G401 (cell line): ENCODE measurements around the gene DSG2. TPM values are rescaled to one million over a fixed set of nuclear protein-coding genes. Genes with fewer than 3 reads are reported as not detected.
"Not testable (repeated sequence)": the region's sequence is repeated elsewhere in the genome, so short reads cannot be mapped to it uniquely, and the experiment has no call there.

Experiments
- DNase-seq: peaks from one replicate; pipeline ENCODE4 v3.0.0-alpha.2; 2015; ENCODE audit warnings: low spot score
- in situ Hi-C: cut with HindIII; loops from 2 replicates; pipeline ENCODE4 v1.10.0; 2016; ENCODE audit warnings: low sequenced_read_pairs, mixed read lengths
- total RNA-seq: library from RNA; depleted of rRNA; stranded (reverse); fragments of >200 nt; shearing (Covaris generic); gene quantifications from 2 replicates; pipeline ENCODE4 v1.2.3, GENCODE V29; 2014

DSG2 gene
- total RNA-seq, 1 experiment from 2014 or later: 1.4 TPM

GRCh38 chr18:31498574-31499524, 872 bp downstream of the DSG2 start:
- in situ Hi-C loops: no loop called here
- DNase-seq: no peak

- in situ Hi-C loops: no loop called here
- no peak for DNase-seq
Observed at GRCh38 chr18:31500051-31500688, 2.2 kb downstream of the DSG2 start.

- no peak for DNase-seq
- in situ Hi-C loops: no loop called here
Observed at GRCh38 chr18:31503011-31503410, 5.0 kb downstream of the DSG2 start.

GRCh38 chr18:31504455-31505147, 6.6 kb downstream of the DSG2 start:
- in situ Hi-C loops: no loop called here
- no peak for DNase-seq

- in situ Hi-C loops: no loop called here
- DNase-seq: no peak
Observed at GRCh38 chr18:31505156-31505555, 7.2 kb downstream of the DSG2 start.

GRCh38 chr18:31506024-31506742, 8.2 kb downstream of the DSG2 start:
- in situ Hi-C loops: no loop called here
- DNase-seq: no peak

- in situ Hi-C loops: not testable (repeated sequence)
Observed at GRCh38 chr18:31507124-31507523, 9.1 kb downstream of the DSG2 start.

GRCh38 chr18:31508781-31509180, 10.8 kb downstream of the DSG2 start:
- no peak for DNase-seq
- in situ Hi-C loops: no loop called here

More at GRCh38 chr18:31507124-31507523, 9.1 kb downstream of the DSG2 start:
- not testable (repeated sequence) for DNase-seq

- no peak for DNase-seq
- in situ Hi-C loops: no loop called here
Observed at GRCh38 chr18:31509571-31509970, 11.6 kb downstream of the DSG2 start.

- in situ Hi-C loops: no loop called here
- DNase-seq: no peak
Observed at GRCh38 chr18:31510319-31510718, 12.3 kb downstream of the DSG2 start.

- in situ Hi-C loops: no loop called here
- no peak for DNase-seq
Observed at GRCh38 chr18:31511098-31511497, 13.1 kb downstream of the DSG2 start.

GRCh38 chr18:31512203-31512764, 14.3 kb downstream of the DSG2 start:
- DNase-seq: no peak
- in situ Hi-C loops: no loop called here

- DNase-seq: no peak
- in situ Hi-C loops: no loop called here
Observed at GRCh38 chr18:31513189-31513935, 15.4 kb downstream of the DSG2 start.

- in situ Hi-C loops: no loop called here
- peak; percentile 76 for DNase-seq
Observed at GRCh38 chr18:31516437-31516836, 18.5 kb downstream of the DSG2 start.

- in situ Hi-C loops: no loop called here
- DNase-seq: no peak
Observed at GRCh38 chr18:31526374-31526773, 28.4 kb downstream of the DSG2 start.

GRCh38 chr18:31533236-31533635, 35.3 kb downstream of the DSG2 start:
- in situ Hi-C loops: no loop called here
- DNase-seq: no peak

GRCh38 chr18:31538837-31539236, 40.9 kb downstream of the DSG2 start:
- no peak for DNase-seq
- in situ Hi-C loops: no loop called here

- no peak for DNase-seq
- in situ Hi-C loops: no loop called here
Observed at GRCh38 chr18:31546476-31546875, 48.5 kb downstream of the DSG2 start.
